Ovary (tissue), 3 donors: Measurements from ENCODE around the gene EGLN1.

Experiments
- POLR2A ChIP-seq: fragments of 450-650 bp; IDR thresholded peaks from one replicate; pipeline ENCODE4 v1.6.1; 2017; ENCODE audit warnings: antibody characterized with exemption, mild to moderate bottlenecking, moderate library complexity
- TF ChIP-seq, protein P1 (sequence below), 3 donors: fragments of 450-650 bp in 2 of 3; fragments of 200-600 bp in 1 of 3; IDR thresholded peaks; one replicate each; pipeline versions ENCODE4 v1.5.1 to v1.8.0; 2016 to 2022; ENCODE audit warnings: antibody characterized with exemption in 3 of 3, mild to moderate bottlenecking in 1 of 3
- donor health status: DM: no; HTN: no; CAD: no.

DNA sequence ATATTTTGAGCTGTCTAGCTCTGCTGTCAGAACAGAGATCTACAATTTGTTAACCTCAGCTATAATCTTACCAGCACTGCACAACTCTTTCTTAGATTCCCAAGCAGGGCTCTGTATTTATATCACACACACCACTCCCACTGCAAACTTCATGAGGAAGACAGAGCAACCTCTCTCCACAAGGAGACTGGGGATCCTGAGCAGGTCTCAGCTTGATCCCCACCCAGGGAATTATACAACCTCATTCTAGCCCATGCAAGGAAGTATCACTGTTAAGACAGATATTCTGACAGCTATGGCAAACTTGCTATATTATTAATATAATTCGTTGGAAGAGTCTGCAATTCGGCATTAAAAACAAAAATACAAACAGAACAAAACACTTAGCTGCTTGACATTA is 40.4 kb downstream of the EGLN1 start:
- TF ChIP-seq, protein P1, sequence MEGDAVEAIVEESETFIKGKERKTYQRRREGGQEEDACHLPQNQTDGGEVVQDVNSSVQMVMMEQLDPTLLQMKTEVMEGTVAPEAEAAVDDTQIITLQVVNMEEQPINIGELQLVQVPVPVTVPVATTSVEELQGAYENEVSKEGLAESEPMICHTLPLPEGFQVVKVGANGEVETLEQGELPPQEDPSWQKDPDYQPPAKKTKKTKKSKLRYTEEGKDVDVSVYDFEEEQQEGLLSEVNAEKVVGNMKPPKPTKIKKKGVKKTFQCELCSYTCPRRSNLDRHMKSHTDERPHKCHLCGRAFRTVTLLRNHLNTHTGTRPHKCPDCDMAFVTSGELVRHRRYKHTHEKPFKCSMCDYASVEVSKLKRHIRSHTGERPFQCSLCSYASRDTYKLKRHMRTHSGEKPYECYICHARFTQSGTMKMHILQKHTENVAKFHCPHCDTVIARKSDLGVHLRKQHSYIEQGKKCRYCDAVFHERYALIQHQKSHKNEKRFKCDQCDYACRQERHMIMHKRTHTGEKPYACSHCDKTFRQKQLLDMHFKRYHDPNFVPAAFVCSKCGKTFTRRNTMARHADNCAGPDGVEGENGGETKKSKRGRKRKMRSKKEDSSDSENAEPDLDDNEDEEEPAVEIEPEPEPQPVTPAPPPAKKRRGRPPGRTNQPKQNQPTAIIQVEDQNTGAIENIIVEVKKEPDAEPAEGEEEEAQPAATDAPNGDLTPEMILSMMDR (IDR thresholded peaks at IDR 0.05): no peak
- no peak for TF ChIP-seq POLR2A
